Measurements from ENCODE around the gene OR10V1. TPM values are rescaled to one million over a fixed set of nuclear protein-coding genes. Genes with fewer than 3 reads are reported as not detected.
"Not testable (repeated sequence)": the region's sequence is repeated elsewhere in the genome, so short reads cannot be mapped to it uniquely, and the experiment has no call there.

Gene OR10V1
- total RNA-seq, 1 donor from 2014 or later, result not detected

DNA sequence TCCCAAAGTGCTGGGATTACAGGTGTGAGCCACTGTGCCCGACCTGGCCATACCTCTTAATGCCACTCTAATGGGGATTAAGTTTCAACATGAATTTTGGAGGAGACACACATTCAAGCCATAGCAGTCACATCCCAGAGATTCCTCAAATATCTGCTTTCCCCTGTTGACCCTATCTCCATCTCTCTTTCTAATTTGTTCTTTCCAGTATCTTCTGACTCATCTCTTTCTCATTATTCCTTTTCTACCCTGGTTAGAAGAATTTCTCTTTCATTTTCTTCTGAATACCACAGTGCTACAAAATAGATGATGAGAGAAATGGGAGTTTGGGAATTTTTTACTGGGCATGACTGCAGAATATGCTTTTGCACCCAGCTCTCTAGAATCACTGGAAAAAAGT is 5.1 kb downstream of the OR10V1 start:
- H3K27ac ChIP-seq, result no peak overlapping the region
- TF ChIP-seq, protein P1, sequence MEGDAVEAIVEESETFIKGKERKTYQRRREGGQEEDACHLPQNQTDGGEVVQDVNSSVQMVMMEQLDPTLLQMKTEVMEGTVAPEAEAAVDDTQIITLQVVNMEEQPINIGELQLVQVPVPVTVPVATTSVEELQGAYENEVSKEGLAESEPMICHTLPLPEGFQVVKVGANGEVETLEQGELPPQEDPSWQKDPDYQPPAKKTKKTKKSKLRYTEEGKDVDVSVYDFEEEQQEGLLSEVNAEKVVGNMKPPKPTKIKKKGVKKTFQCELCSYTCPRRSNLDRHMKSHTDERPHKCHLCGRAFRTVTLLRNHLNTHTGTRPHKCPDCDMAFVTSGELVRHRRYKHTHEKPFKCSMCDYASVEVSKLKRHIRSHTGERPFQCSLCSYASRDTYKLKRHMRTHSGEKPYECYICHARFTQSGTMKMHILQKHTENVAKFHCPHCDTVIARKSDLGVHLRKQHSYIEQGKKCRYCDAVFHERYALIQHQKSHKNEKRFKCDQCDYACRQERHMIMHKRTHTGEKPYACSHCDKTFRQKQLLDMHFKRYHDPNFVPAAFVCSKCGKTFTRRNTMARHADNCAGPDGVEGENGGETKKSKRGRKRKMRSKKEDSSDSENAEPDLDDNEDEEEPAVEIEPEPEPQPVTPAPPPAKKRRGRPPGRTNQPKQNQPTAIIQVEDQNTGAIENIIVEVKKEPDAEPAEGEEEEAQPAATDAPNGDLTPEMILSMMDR (IDR thresholded peaks at IDR 0.05), result no peak
- H3K4me1 ChIP-seq, result no peaks in the 10 kb centered on the region
- H3K4me3 ChIP-seq, result no peak overlapping the region
- no peaks in the 10 kb centered on the region for H3K9me3 ChIP-seq
- no peak for DNase-seq (ENCODE audit: low spot score in 2 of 2)
- intact Hi-C loops (cut with DNase I), result no loop called here
- H3K36me3 ChIP-seq, result no peaks in the 10 kb centered on the region
- H3K27me3 ChIP-seq, result no peaks in the 10 kb centered on the region

DNA sequence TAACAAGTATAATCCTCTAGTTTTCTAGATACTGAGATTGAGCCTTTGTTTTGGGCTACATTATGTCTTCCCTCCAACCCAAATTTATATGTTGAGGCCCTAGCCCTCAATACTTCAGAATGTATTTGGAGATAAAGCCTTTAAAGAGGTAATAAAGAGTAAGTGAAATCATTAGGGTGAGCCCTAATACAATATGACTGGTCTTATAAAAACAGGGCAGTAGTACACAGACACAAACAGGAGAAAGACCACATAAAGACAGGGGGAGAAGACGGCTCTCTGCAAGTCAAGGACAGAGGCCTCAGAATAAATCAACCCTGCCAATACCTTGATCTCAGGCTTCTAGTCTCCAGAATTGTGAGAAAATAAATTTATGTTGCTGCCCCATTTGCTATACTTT is 6.3 kb downstream of the OR10V1 start:
- Histone ChIP-seq H3K36me3 (no peaks in the 10 kb centered on the region), H3K27me3 (no peaks in the 10 kb centered on the region), H3K4me3 (no peak overlapping the region), H3K9me3 (no peaks in the 10 kb centered on the region), H3K27ac (no peak overlapping the region), H3K4me1 (no peaks in the 10 kb centered on the region)
- intact Hi-C loops (cut with DNase I), result no loop called here
- no peak for DNase-seq (ENCODE audit: low spot score in 2 of 2)
- TF ChIP-seq, protein P1 (IDR thresholded peaks at IDR 0.05), result no peak

DNA sequence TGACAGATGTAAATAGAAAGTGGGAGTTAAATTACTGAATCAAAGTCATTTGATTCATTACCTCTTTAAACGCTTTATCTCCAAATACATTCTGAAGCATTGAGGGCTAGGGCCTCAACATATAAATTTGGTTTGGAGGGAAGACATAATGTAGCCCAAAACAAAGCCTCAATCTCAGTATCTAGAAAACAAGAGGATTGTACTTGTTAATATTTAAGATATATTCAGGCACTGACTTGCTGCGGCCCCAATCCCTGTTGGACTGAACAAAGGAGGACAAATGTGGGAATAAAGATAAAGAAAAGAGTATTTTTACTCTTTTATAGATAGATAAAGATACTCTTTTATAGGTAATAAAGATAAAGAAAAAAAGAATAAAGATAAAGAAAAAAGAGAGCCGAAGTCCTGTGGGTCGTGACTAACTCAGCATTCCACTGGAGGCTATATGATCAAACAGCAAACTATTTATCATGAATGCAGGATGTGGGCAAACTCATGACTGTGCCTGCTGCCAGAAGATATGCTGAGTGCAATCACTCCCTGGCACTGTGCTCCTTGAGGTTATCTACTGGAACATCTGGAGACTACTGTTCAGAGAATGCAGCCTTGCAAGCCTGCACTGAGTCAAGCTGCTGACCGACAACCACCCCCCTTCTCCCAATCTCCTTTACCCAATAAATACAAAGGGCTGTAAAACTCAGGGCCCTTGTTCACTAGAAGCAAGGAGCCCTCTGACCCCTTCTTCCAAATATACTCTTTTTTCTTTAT is 6.9 kb downstream of the OR10V1 start:
- Histone ChIP-seq H3K36me3 (no peaks in the 10 kb centered on the region), H3K4me3 (no peak overlapping the region), H3K27ac (no peak overlapping the region), H3K27me3 (no peaks in the 10 kb centered on the region), H3K4me1 (no peaks in the 10 kb centered on the region), H3K9me3 (no peaks in the 10 kb centered on the region)
- intact Hi-C loops (cut with DNase I), result no loop called here
- DNase-seq (ENCODE audit: low spot score in 2 of 2), result no peak
- TF ChIP-seq, protein P1 (IDR thresholded peaks at IDR 0.05), result no peak

DNA sequence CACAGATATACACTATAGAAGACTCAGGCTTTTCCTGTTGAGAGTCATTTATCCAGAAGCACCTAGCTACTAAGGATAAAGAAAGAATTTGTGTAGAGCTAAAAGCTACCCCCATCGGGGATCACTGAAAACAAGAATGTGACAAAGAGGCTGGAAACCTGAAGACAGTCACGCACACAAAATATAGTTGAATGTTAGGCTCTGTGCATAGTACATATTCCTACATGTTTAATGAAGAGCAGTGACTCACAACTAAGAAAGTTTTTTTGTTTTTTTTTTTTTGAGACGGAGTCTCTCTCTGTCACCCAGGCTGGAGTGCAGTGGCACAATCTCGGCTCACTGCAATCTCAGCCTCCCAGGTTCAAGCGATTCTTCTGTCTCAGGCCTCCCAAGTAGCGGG is 8.4 kb downstream of the OR10V1 start:
- Histone ChIP-seq H3K27me3 (no peaks in the 10 kb centered on the region), H3K36me3 (no peaks in the 10 kb centered on the region), H3K9me3 (no peaks in the 10 kb centered on the region), H3K4me1 (no peaks in the 10 kb centered on the region), H3K4me3 (no peak overlapping the region), H3K27ac (no peak overlapping the region)
- intact Hi-C loops (cut with DNase I), result no loop called here
- TF ChIP-seq, protein P1 (IDR thresholded peaks at IDR 0.05), result no peak
- no peak for DNase-seq (ENCODE audit: low spot score in 2 of 2)

DNA sequence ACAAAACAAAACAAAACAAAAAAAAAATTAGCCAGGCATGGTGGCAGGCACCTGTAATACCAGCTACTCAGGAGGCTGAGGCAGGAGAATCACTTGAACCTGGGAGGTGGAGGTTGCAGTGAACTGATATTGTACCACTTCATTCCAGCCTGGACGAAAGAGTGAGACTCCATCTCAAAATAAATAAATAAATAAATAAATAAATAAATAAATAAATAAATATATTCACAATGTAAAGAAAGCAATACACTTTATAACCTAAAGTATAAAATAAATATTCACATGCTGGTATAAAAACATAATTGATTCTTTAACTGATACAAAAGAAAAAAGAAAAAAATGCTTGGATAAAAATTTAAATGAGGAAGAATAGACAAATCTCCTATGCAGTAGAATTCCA is 10.1 kb downstream of the OR10V1 start:
- H3K9me3 ChIP-seq; H3K36me3 ChIP-seq; DNase-seq (ENCODE audit: low spot score in 2 of 2); H3K4me3 ChIP-seq; H3K27me3 ChIP-seq; intact Hi-C loops (cut with DNase I); H3K27ac ChIP-seq; H3K4me1 ChIP-seq: not testable (repeated sequence)

DNA sequence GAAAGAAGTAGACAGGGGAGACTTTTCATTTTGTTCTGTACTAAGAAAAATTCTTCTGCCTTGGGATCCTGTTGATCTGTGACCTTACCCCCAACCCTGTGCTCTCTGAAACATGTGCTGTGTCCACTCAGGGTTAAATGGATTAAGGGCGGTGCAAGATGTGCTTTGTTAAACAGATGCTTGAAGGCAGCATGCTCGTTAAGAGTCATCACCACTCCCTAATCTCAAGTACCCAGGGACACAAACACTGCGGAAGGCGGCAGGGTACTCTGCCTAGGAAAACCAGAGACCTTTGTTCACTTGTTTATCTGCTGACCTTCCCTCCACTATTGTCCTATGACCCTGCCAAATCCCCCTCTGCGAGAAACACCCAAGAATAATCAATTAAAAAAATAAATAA is 13.5 kb downstream of the OR10V1 start:
- intact Hi-C loops (cut with DNase I), result not testable (repeated sequence)

DNA sequence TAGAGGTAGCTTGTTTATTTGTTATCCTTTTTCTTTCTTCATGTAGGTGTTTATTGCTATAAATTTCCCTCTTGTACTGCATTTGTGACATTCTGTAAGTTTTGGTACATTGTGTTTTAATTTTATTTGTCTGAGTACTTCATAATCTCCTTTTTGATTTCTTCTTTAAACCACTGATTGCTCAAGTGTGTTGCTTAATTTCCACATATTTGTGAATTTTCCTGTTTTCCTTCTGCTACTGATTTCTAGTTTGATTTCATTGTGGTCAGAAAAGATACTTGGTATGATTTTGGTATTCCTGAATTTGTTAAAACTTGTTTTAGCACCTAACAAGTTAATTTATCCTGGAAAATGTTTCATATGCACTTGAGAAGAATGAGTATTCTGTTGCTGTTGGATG is 15.1 kb downstream of the OR10V1 start:
- Histone ChIP-seq H3K9me3 (peaks cover 0 to 2% of the 10 kb centered on the region in 2 donors), H3K4me3 (no peak overlapping the region), H3K4me1 (no peaks in the 10 kb centered on the region), H3K36me3 (no peaks in the 10 kb centered on the region), H3K27ac (no peak overlapping the region), H3K27me3 (no peaks in the 10 kb centered on the region)
- DNase-seq (ENCODE audit: low spot score in 2 of 2), result no peak
- TF ChIP-seq, protein P1 (IDR thresholded peaks at IDR 0.05), result no peak
- intact Hi-C loops (cut with DNase I), result no loop called here

More for the DNA sequence above, 13.5 kb downstream of the OR10V1 start:
- H3K27me3 ChIP-seq; DNase-seq (ENCODE audit: low spot score in 2 of 2); H3K4me3 ChIP-seq; H3K36me3 ChIP-seq; H3K27ac ChIP-seq; H3K9me3 ChIP-seq; H3K4me1 ChIP-seq: not testable (repeated sequence)
